BJ (cell line): ENCODE measurements around the gene CD1B. TPM values are rescaled to one million over a fixed set of nuclear protein-coding genes. Genes with fewer than 3 reads are reported as not detected.
"Not testable (repeated sequence)": the region's sequence is repeated elsewhere in the genome, so short reads cannot be mapped to it uniquely, and the experiment has no call there.

Experiments
- CTCF ChIA-PET: fragments of 350-600 bp; formaldehyde crosslinking; extraction: SDS; loops from one replicate; lab custom pipeline; 2021; ENCODE audit warnings: antibody characterized with exemption, inconsistent platforms; lab: Yijun Ruan, JAX
- POLR2A ChIA-PET: fragments of 300-600 bp; sonication (Branson Sonifier 250); formaldehyde crosslinking; extraction: SDS; loops from one replicate; lab custom pipeline; 2021; ENCODE audit warnings: antibody characterized with exemption; lab: Charles Lee
- DNase-seq: peaks from one replicate; pipeline ENCODE4 v3.0.0-alpha.2; 2011; ENCODE audit warnings: low read depth
- H3K27me3 ChIP-seq: 2 replicates; pipeline ENCODE4 v1.6.0; 2011; ENCODE audit warnings: low read length; ENCODE audit not compliant: control insufficient read depth, insufficient read depth
- H3K36me3 ChIP-seq: 2 replicates; pipeline ENCODE4 v1.5.1; 2011; ENCODE audit warnings: low read length; ENCODE audit not compliant: control insufficient read depth, insufficient read depth
- H3K4me3 ChIP-seq: 2 replicates; pipeline ENCODE4 v1.5.1; 2011; ENCODE audit warnings: low read depth, mild to moderate bottlenecking, control low read depth, low read length
- polyA minus RNA-seq: library from RNA; depleted of rRNA, polyadenylated mRNA; stranded (reverse); fragments of >200 nt; gene quantifications from 2 replicates; pipeline ENCODE4 v1.2.3, GENCODE V29; 2011; rRNA and poly(A)+ RNA removed
- polyA plus RNA-seq: library from polyadenylated mRNA; depleted of rRNA; stranded (reverse); fragments of >200 nt; gene quantifications from 2 replicates; pipeline ENCODE4 v1.2.3, GENCODE V29; 2011; rRNA removed
- TF ChIP-seq, protein P1 (sequence below): IDR thresholded peaks from 2 replicates; pipeline ENCODE4 v1.5.1; 2011; ENCODE audit warnings: low read depth, mild to moderate bottlenecking, control low read depth, inconsistent platforms, low read length, moderate library complexity; ENCODE audit not compliant: insufficient read depth

Gene CD1B
- polyA plus RNA-seq, result not detected in 2 replicates
- polyA minus RNA-seq, result not detected in 2 replicates

DNA sequence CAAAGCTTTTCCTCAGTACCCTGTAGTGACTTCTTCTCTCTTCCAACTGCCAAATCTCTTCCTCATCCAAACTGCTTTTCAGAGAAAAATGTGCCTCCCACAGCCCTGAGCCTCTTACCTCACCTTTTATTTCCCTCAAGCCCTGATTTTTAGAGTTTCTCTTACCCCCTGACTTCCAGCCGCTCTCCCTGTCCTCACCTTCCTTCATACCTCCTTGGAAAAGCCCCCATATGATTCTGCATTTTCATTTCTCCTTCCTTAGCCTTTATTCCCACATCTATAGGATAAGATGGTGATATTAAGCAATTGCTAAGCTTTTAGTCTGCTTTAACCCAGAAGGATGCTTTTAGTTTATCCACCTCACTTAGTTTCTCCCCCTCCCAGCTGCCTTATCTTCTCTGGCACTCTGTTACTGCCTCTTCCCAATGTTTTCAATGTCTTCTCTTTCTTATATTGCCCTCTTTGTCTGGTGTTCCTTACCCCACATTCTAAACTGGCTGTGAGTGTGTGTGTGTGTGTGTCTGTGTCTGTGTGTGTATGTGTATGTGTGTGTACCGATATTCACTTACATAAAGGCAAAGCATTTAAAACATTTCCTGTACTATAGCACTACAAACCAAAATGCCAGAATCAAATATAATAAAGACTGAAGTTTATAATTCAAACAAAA, at the start of gene CD1B:
Gene CD1B (minus strand): TSS at position 51 of the 670 bp plus-strand sequence. CDS start 108 bp downstream, outside the sequence.
- H3K4me3 ChIP-seq, result no peak within 1 kb of the TSS
- no peak for DNase-seq
- ChIA-PET CTCF (no interaction called here), POLR2A (no interaction called here)
- H3K27me3 ChIP-seq, result no peaks in the 10 kb centered on the region
- H3K36me3 ChIP-seq, result no peaks in the 10 kb centered on the region
- TF ChIP-seq, protein P1, sequence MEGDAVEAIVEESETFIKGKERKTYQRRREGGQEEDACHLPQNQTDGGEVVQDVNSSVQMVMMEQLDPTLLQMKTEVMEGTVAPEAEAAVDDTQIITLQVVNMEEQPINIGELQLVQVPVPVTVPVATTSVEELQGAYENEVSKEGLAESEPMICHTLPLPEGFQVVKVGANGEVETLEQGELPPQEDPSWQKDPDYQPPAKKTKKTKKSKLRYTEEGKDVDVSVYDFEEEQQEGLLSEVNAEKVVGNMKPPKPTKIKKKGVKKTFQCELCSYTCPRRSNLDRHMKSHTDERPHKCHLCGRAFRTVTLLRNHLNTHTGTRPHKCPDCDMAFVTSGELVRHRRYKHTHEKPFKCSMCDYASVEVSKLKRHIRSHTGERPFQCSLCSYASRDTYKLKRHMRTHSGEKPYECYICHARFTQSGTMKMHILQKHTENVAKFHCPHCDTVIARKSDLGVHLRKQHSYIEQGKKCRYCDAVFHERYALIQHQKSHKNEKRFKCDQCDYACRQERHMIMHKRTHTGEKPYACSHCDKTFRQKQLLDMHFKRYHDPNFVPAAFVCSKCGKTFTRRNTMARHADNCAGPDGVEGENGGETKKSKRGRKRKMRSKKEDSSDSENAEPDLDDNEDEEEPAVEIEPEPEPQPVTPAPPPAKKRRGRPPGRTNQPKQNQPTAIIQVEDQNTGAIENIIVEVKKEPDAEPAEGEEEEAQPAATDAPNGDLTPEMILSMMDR, result no peak

DNA sequence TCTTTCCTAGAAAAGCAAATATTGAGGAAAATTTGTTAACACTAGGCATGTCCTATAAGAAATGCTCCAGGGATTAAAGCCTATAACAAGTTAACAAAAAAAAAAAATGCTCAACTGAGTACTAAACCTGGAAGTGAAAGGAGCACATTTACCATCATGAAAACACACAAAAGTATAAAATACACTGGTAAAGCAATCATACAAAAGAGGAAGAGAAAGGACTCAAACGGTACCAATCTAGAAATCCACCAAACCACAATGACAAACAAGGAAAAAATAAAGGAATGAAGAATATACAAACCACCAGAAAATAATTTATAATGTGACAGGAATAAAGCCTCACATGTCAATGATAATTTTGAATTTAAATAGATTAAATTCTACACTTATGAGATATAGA, 43.5 kb upstream of the CD1B start:
- CTCF ChIA-PET, result no interaction called here
- DNase-seq, result no peak
- POLR2A ChIA-PET, result no interaction called here
- no peaks in the 10 kb centered on the region for H3K36me3 ChIP-seq
- H3K27me3 ChIP-seq, result no peaks in the 10 kb centered on the region
- no peak overlapping the region for H3K4me3 ChIP-seq
- TF ChIP-seq, protein P1, result no peak

DNA sequence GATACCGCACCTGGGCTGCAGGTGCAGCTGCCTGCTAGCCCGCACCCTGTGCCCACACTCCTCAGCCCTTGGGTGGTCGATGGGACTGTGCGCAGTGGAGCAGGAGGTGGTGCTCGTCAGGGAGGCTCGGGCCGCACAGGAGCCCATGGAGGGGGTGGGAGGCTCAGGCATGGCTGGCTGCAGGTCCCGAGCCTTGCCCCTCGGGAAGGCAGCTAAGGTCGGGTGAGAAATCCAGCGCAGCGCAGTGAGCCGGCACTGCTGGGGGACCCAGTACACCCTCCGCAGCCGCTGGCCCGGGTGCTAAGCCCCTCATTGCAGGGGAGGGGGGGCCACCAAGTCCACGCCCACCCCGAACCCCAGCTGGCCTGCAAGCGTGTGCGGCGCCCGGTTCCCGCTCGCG, 42.8 kb upstream of the CD1B start:
- H3K27me3 ChIP-seq, CTCF ChIA-PET, H3K4me3 ChIP-seq, H3K36me3 ChIP-seq, POLR2A ChIA-PET, DNase-seq: not testable (repeated sequence)

DNA sequence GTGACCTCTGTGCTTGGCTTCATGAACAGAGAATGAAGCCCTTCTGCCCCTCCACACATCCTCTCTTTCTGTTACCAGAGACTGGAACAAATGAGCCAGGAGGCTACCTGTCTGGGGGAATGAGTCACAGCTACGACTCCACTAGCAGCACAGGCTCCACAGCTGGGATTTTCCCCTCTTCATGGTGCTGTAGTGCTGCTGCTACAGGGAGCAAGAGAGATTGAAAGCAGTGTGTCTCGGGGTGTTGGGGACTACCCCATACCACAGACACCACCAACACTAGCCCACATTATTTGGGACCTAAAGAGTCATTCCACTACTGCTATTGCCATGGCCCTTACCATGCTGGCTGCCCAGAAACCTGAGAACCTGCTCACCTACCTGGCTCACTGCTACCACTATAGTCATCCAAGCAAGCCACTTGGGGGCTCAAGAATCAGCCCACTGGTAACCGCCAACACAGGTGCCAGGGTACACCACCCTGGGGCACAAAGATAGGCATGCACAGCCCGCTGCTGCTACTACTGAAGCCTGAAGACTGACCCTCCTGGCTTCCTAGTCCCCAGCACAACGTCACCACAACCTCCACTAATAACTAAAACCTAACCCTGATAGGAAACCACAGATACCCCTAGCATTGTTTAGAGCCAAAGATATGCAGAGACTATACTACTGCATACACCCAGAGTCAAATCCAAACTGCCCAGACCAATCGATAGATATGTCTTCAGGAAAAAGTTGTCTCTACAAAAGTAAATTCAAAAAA, 40.0 kb upstream of the CD1B start:
- ChIA-PET CTCF (no interaction called here), POLR2A (no interaction called here)
- Histone ChIP-seq H3K36me3 (no peaks in the 10 kb centered on the region), H3K4me3 (no peak overlapping the region), H3K27me3 (no peaks in the 10 kb centered on the region)
- no peak for DNase-seq
- TF ChIP-seq, protein P1, result no peak

DNA sequence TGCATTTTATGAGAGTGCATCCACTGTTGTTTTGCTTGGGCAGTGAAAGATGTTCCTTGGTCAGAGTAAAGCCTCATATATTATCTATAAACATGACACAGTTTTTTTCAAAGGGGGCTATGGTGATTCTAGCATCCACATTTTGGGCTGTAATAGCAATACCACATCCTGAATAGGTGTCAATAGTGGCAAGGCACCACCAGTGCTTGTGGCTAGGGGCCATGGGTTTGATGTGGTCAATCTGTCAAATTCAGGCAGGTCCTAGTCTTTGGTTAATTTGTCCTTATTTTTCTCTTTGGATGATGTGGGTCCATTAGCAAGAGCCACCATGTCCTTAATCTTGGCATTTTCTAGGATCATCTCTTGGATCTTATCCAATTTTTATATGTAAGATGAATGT, 35.5 kb upstream of the CD1B start:
- ChIA-PET POLR2A (no interaction called here), CTCF (interaction anchor here (0.6 kb wide), 1 partner anchor 338 kb away, joined by 3 read pairs; no protein-coding TSS in a partner anchor)
- no peaks in the 10 kb centered on the region for H3K36me3 ChIP-seq
- DNase-seq, result no peak
- H3K27me3 ChIP-seq, result no peaks in the 10 kb centered on the region
- TF ChIP-seq, protein P1, result no peak
- no peak overlapping the region for H3K4me3 ChIP-seq
